Measurements from ENCODE around the gene EVA1B.

Gene EVA1B, protein sequence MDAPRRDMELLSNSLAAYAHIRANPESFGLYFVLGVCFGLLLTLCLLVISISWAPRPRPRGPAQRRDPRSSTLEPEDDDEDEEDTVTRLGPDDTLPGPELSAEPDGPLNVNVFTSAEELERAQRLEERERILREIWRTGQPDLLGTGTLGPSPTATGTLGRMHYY

DNA sequence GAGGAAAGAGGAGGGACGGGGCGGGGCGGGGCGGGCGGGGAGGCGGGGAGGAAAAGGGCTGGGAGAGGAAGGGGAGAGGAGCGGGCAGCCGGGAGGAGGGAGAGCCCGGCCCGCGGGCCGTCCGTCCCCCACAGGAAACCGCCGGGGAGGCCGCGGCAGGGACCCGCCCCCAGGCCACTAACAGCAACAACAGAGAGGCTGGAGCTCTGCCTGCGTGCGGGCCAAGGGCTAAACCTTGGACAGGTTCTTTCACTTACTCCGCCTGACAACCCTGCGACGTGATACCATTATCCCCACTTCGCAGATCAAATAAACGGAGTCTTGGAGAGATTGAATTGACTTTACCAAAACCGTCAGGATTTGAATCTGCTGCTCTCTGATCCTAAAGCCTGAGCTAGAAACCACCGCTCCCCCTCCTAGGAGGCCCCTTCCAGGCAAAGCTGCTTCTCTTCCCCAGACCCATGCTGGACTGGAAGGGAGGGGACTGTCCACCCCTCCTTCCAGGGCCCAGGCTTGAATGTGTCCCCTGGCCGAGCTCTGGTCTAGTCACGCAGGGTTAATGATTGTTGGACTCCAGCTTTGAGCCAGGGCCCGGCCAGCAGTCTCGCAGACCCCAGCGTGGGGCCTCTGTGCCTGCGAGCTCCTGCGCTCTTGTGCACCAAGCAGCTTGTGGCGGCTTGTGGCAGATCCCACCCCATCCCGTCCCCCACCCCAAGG, at the start of gene EVA1B:
Gene EVA1B, minus strand, starts transcription at position 10 of the 717 bp plus-strand sequence. CDS start 608 bp downstream, outside the sequence.
- no peak for DNase-seq

GRCh38 chr1:36372617-36373016, 49.2 kb upstream of the EVA1B start:
- no peak for DNase-seq

- DNase-seq = no peak
Observed at GRCh38 chr1:36369061-36369861, 45.8 kb upstream of the EVA1B start.

DNA sequence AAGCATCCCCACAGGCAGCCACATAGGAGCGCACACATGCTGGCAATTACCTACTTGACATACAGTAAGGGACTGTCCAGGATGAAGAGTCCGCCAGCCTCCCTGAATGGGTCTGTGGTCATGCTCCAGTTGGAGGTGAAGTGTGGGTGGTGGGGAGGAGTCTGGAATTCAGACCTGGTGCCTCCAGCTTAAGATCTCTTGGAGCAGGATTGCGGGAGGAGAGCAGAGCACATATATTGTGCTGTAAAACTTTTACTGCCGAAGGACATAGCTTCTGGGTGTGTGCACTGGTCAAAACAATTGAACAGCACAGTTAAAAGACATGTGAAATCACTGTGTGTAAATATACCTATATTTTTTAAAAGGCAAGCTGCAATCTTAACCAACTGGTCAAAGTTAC, 44.4 kb upstream of the EVA1B start:
- DNase-seq = no peak

- DNase-seq = no peak
Observed at GRCh38 chr1:36367066-36367465, 43.6 kb upstream of the EVA1B start.

DNA sequence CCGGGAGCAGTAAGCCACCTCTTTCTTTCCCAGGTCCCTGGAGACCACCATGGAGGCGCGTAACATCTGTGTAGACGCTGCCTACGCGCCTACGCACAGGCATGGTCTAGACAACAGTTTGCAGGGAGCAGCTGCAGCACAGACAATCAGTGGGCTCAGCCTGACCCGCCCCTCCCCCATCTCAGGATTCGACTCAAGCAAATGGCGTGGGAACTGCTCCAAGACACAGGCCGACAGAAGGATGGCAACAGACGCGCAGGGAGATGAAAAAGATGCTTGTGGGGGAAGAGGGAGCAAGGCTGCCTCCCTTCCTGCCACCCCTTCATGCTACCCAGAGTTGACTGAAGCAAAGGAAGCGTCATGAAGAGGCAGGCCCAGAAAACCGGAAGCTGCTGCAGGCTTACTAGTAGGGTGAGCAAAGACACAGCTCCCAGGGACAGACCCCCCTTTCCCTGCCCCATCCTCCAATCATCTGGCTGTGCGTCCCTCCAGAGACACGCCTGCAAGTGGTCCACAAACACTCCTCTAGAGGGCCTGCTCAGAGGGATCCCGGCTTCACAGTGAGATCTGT, 42.7 kb upstream of the EVA1B start:
- no peak for DNase-seq

DNA sequence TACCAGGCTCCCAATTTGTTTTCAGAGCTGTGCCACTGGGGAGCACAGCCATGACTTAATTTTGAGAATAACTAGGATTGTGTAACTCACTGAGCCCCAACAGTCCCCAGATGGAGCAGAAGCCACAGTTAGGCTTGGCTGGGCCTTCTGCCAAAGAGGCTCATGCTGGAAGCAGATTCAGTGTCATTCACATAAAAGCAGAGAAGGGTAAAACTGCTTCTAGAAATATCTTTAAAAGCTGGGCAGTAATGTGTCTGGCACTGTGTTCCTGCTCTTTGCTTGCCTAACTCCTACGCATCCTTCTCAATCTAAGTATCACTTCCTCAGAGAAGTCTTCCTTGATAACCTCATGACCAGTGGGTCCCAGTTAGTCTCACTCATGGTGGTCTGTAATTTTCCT, 41.9 kb upstream of the EVA1B start:
- DNase-seq = no peak

GRCh38 chr1:36359911-36360550, 36.6 kb upstream of the EVA1B start:
- DNase-seq = no peak

- DNase-seq = no peak
Observed at GRCh38 chr1:36359383-36359782, 35.9 kb upstream of the EVA1B start.

DNA sequence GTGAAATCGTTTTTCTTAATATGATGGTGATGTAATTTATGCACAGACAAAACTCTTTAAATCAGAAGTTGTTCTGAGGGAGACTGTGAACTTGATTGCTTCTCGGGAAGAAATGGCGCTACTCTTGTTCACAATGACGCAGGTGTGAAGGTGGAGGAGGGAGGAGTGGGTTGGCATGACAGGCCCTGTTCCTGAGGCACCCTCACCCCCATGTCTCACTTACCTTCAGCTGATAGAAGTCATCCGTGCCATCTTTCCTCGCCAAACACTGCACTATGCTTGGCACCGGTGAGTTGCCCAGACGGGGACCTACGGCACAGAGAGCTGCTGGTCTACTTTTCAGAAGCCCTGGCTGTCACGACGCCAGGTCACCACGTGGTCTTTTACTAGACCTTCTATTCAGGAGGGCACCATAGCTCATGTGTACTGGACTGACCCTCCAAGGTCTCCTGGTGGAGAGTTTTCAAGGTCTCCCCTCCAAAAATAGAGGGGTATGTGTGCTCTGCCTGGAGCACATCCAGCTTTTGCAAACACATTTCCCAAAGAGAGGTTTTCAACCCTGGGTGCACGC, 35.2 kb upstream of the EVA1B start:
- no peak for DNase-seq

- DNase-seq = no peak
Observed at GRCh38 chr1:36355811-36356210, 32.4 kb upstream of the EVA1B start.

DNA sequence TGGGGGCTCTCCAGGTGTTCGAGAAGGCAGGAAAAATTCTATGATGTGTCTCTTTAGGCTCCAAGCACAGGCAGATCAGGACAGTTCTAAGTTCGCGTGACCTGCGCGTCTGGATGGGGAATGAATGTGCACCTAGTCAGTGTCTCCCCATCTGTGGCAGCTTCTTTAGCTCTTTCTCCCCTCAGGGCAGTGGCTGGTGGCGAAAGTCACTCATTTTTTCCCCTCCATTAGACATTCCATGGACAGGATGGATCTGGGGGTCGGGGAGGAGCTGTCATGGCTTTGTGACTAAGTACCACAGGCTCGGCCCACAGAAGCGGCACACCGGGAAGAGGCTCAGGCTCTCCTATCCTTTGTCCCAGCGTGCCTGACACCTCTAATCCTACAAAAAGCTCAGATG, 31.0 kb upstream of the EVA1B start:
- no peak for DNase-seq

DNA sequence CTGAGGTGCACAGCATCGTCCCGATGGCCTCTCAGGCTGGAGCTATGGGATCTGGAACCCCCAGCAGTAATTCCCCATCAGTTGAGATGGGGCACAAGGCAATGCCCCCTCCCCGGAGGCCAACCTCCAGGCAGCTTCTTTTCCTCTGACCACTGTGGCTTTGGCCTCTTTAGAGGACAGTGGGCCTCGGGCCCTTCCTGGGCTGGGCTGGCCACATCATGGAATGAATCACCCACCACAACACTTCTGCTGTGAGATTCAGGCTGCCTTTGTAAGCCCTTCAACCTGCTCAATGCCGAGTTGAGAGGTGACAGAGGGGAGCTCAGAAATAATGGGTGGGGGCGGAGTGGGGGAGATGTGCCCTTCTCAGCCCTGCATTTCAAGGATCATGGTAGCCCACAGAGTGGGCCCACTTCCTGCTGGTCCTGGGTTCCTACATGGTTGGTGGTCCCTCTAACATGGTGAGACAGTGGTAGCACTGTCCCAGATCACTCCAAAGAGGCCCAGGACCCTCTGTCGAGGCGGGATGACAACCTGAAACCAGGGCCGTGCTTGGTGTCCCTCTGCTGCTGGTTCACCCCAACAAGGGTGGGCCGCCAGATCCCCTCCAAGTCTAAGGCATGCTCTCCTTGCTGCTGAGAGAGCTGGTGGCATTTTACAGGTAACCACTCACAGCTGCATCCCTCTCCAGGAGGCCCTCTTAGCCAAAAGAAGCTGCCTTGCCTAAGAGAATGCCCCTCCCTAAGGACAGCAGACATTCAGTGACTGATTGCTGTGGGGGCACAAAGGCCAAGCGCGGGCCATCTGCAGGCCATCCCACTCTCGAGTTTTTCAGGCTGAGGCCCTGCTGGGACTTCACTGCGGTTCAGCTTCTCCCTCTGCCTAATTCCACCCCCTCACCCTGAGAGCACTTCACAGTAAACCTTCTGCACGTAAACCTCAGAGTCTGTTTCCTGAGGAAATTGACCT, 29.7 kb upstream of the EVA1B start:
- no peak for DNase-seq

GRCh38 chr1:36352125-36352909, 28.9 kb upstream of the EVA1B start:
- DNase-seq = no peak

DNA sequence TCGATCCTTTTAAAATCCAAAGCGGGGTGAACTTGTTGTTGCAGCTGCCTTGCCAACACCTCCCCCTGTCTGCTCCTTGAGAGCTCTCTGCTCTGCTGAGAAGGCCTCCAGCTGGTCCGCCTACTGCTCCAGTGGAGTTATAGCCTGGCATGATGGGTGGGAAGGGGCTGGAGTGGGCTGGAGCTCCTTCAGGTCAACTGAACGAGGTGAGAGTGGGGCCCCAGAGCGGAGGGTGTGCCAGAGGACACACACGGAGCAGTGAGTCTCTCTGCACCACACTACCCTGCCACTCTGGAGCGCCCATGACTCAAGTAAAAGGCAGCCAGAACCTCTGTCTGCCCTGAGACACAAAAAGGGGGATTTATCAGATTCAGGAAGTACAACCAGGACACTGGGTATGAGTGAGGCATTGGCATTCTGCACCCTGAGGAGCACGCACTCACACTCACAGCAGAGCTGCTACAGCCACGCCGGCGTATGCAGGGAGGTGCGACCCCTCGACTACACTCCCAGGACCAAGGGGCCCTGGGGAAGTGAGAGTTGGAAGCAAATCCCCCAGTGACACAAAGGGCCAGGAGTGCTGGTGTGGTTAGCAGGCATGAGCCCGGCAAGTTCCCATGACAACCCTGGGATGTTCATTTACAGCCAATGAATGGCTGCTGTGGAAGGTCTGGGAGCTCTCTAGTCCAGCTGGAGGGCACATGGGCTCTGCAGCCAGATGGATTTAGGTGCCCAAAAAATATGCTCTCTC, 28.0 kb upstream of the EVA1B start:
- no peak for DNase-seq

DNA sequence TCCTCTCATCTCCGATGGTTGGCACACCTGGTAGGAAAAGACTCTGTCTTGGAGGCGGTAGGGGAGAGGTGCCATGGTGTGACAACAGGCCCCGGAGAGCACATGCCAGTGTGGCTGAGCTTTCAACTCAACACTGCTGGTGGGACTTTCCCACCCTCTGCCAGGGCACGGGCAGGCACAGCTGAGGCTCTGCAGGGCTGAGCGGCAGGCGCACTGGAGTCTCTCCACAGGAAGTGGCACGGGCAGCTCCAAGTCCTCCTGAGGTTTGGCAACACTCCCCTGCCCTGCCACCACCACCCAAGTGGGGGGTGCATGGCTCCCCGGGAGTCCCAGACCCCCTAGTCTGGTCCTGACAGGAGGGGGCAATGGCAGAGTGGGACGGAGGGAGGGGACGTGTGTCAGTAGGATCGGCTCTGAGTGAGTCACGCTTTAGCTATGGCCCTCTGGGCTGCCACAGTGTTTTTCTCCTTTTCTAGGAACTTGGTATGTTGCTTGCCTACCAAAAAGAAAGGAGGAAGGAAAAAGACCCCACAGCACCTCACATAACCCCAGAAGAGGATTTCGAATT, 27.3 kb upstream of the EVA1B start:
- no peak for DNase-seq

DNA sequence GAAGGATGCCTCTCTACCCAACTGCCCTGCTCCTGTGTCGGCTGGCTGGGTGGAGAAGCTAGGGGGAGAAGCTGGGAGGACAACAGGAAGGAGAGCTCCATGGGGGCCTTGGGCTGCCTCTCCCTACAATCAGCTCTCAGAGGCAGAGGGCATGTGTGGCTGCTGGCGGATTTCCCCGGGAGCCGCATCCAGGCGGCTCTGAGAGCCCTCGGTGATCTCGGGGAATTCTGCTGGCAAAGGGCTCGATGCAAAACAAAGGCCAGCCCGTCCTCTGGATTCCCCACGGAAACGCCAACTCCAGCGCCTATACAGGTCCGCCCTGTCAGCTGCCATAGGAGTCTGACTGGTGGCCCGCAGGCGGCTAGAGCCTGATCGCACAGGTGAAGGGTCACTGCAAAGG, 26.4 kb upstream of the EVA1B start:
- no peak for DNase-seq

DNA sequence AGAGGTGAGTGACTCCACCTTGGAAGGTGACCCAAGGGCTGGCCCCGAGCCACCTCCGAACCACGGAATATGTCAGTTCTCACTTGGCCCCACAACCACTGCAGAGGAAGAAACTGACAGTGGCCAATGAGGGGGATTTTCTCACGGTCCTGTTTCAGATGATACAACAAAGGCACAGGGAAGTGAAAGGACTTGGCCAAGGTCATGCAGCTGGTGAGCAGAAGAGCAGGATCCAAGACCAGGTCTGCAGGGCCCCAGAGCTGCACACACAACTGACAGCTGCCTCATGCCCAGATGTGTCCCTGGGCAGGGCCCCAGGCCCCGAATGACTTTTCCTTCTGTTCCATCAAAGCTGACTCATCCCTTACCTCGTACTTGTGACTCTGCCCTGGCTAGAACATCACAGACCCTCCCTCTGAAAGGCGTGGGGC, 25.8 kb upstream of the EVA1B start:
- DNase-seq = no peak

DNA sequence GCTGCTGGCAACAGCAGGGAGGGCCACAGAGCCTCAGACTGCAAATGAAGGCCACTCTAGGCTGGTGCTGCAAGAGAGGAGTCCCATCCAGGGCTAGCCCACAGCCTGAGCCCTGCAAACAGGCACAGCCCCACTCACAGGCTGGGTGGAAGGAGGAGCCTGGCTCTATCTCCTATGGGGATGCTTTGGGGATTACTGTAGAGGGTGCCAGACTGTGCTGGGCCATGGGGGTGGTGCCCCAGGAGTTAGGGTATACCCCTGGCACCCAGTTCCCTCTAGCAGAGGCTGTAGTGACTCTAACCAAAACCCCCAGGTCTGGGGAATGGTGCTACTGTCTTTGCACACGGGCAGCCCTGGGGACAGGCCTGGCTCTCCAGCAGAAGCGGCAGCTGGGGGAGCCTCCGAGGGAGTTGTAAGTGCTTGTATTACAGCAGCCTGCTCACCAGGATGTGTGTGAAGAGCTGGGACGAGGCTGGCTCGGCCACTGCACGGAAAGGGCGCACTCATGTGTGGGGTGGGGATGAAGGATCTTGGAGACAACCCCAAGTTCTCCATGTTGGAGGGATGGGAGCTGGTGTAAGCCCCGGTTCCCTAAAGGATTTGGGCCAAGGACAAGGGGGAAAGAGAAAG, 23.4 kb upstream of the EVA1B start:
- DNase-seq = no peak

Data from NCI-H1436 treated with DMSO at 0.1 percent for 48 hours (cell line).